NT2/D1 (cell line): ENCODE measurements around the gene QRFP.

ENCODE experiments used
- DNase-seq: peaks from one replicate; pipeline ENCODE4 v3.0.0-alpha.2; 2011; ENCODE audit warnings: low read depth, low spot score
- H3K27me3 ChIP-seq: 2 replicates; pipeline ENCODE4 v1.6.0; 2011; ENCODE audit warnings: mild to moderate bottlenecking; ENCODE audit not compliant: insufficient read length, insufficient read depth
- H3K36me3 ChIP-seq: 2 replicates; pipeline ENCODE4 v1.6.1; 2011; ENCODE audit warnings: mild to moderate bottlenecking, low read length, mixed read lengths; ENCODE audit not compliant: insufficient read depth, insufficient read length
- H3K4me1 ChIP-seq: 2 replicates; pipeline ENCODE4 v1.5.1; 2011; ENCODE audit not compliant: insufficient read depth, insufficient read length
- H3K4me3 ChIP-seq: 2 replicates; pipeline ENCODE4 v1.5.1; 2011; ENCODE audit warnings: low read depth; ENCODE audit not compliant: insufficient read length
- H3K9ac ChIP-seq: 2 replicates; pipeline ENCODE4 v1.6.0; 2011; ENCODE audit warnings: low read depth; ENCODE audit not compliant: insufficient read length
- H3K9me3 ChIP-seq: 2 replicates; pipeline ENCODE4 v1.5.1; 2011; ENCODE audit warnings: mild to moderate bottlenecking, low read length; ENCODE audit not compliant: insufficient read depth
- SUZ12 ChIP-seq: IDR thresholded peaks from 2 replicates; pipeline ENCODE4 v1.6.1; 2011; ENCODE audit not compliant: insufficient read length, insufficient read depth; ENCODE audit errors: extremely low read depth
- YY1 ChIP-seq: IDR thresholded peaks from 2 replicates; pipeline ENCODE4 v1.6.1; 2011; ENCODE audit not compliant: insufficient read length, insufficient read depth
- ZNF274 ChIP-seq: IDR thresholded peaks from 2 replicates; pipeline ENCODE4 v1.6.1; 2011; ENCODE audit warnings: mild to moderate bottlenecking, low read depth, low read length

The QRFP gene

DNA sequence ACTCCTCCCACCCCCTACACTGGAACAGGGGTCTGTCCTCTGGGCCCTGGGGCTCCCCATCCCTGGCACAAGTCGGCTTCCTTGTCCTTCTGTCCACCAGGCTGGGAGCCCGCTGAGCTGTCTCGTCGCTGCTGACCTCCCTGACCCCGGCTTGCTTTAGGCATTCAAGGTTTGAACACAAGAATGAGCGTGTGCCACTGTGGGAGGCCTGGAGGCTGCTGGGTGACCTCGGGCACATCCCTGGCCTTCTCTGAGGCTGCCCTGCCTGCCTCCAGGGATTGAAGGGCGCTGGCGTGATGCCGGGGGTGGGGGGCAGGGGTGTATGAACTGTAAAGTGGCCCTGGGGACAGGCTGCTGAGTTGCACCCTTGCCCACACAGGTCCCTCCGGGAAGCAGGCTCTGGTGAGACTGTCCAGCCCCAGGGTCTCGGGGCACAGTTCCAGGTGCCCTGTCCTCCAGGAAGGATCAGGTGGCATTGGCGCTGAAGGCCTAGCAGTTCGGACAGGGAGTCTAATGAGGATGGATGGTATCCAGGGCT lies 24.2 kb upstream of the QRFP start:
- Histone ChIP-seq H3K9me3 (no peaks in the 10 kb centered on the region), H3K4me1 (peaks cover 30% of the 10 kb centered on the region), H3K27me3 (no peaks in the 10 kb centered on the region), H3K4me3 (no peak overlapping the region), H3K36me3 (no peaks in the 10 kb centered on the region), H3K9ac (peak overlapping the region; percentile 22)
- TF ChIP-seq SUZ12 (no peak), ZNF274 (no peak), YY1 (no peak)
- no peak for DNase-seq

DNA sequence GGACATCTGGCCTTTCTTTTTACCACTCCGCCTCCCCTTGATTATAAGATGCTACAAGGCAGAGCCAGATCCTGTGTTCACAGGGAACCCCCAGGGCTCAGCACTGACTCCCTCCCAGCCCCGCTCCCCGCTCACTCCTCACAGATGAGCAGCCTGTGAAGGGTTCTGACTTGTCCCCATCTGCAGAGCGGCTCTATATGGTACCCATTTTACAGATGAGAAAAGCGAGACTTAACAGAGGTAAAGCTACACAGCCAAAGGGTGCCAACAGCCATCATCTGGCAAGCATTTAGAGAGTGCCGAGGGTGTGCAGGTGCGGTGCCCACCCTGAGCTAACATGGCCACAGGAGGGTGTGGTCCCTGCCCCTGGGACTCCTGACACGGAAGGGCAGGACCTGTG lies 23.6 kb upstream of the QRFP start:
- Histone ChIP-seq H3K36me3 (no peaks in the 10 kb centered on the region), H3K9me3 (no peaks in the 10 kb centered on the region), H3K4me1 (peaks cover 30% of the 10 kb centered on the region), H3K27me3 (no peaks in the 10 kb centered on the region), H3K4me3 (no peak overlapping the region), H3K9ac (no peak overlapping the region)
- TF ChIP-seq SUZ12 (no peak), YY1 (no peak), ZNF274 (no peak)
- no peak for DNase-seq

DNA sequence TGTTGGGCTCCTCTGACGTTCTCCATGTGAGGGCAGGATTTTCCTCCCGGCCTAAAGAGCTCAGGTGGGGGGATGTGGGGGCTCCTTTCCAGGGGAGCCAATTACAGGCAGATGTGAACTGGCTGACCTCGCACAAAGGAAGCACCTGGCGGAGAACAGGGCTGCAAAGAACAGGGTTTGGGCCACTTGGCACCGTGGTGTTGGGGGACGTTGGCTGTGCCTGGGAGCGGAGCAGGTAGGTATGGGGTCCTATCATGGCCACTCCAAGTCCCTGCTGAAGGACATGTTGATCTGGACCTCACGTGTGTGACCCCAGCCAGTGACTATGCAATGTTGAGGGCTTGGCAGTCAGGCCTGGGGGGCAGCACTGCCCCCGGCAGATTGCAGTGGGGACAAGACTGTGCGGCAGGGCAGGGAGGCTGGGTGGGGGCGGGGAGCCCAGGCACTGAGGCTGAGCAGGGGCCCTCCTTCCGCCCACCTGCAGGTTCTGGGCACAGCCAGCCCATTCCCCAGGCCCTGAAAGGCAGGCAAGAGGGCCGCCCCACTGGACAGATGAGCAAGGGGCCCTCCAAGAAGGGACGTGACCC lies 23.0 kb upstream of the QRFP start:
- H3K4me3 ChIP-seq, result no peak overlapping the region
- H3K36me3 ChIP-seq, result no peaks in the 10 kb centered on the region
- TF ChIP-seq ZNF274, result no peak
- TF ChIP-seq SUZ12, result no peak
- no peak for TF ChIP-seq YY1
- H3K9ac ChIP-seq, result no peak overlapping the region
- no peaks in the 10 kb centered on the region for H3K9me3 ChIP-seq
- no peak for DNase-seq
- H3K4me1 ChIP-seq, result peaks cover 33% of the 10 kb centered on the region
- no peaks in the 10 kb centered on the region for H3K27me3 ChIP-seq

DNA sequence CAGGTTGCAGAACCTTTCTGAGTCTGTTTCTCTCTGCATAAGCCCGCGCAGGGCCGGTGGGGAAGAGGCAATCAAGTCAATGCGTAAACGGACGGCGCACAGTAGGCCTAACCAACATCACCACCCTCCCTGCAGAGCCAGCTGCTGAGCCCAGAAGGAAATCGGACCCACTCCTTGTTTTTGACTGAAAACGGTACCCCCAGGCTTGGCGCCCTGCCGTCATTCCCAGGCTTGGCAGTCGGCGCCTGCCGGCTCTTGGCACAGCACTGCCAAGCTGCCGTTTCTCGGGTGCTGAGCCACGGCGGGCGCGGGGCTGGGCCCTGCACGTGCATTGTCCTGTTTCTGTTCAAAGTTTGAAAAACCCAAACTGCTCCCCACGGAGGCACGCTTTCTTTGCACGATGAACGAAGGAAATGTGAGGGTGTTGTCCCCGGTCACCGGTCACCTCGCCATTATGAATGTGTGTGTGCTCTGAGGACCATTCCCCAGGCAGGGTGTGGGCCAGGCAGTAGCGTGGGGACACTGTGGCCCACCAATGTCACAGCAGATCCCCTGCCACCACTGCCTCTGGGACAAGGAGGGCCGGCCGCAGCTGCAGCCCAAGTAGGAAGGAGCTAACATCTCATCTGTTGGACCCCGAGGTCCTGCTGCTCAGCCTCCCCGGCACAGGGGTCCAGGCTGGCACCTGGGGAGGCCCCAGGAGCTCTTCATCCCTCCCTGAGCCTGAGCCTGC lies 22.4 kb upstream of the QRFP start:
- DNase-seq, result no peak

DNA sequence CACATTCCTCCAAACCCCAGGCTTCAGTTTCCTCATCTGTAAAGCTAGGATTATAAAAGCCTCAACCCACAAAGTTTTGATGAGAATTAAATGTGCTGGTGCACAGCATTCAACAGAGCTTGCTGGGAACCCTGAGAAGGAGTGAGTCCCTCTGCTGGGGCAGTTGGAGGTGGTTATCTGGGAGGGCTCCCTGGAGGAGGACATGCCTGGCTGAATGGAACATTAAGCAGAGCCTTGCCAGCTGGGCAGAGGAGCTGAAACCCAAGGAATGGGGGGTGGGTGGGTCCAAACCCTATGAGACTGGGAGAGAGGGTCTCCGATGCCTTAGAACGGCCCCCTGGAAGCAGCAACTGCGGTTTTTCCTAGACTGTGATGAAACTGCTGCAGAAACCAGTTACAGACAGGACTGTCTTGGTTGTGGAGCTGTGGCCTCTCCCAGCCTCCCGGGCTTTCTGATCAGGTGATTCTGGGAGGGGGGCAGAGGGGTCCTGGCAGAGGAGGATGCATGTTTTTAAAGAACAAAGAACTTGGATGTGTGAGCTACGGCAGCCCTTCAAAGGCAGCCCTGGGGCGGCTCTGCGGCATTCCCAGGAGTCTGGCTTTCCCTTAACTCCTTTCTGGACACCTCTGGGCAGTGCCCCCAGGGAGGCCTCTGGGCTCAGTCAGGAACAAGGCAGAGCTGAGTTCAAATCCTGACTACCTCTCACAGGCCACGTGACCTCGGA lies 21.7 kb upstream of the QRFP start:
- H3K4me1 ChIP-seq, result peaks cover 45% of the 10 kb centered on the region
- no peaks in the 10 kb centered on the region for H3K27me3 ChIP-seq
- no peak for TF ChIP-seq ZNF274
- TF ChIP-seq SUZ12, result no peak
- no peak for TF ChIP-seq YY1
- no peak overlapping the region for H3K4me3 ChIP-seq
- no peaks in the 10 kb centered on the region for H3K36me3 ChIP-seq
- no peak for DNase-seq
- H3K9me3 ChIP-seq, result no peaks in the 10 kb centered on the region
- peak overlapping the region; percentile 15 for H3K9ac ChIP-seq

More for the DNA sequence above, 22.4 kb upstream of the QRFP start:
- TF ChIP-seq ZNF274 (no peak), SUZ12 (no peak), YY1 (no peak)
- H3K36me3 ChIP-seq, result no peaks in the 10 kb centered on the region
- H3K27me3 ChIP-seq, result no peaks in the 10 kb centered on the region
- H3K9me3 ChIP-seq, result no peaks in the 10 kb centered on the region
- no peak overlapping the region for H3K9ac ChIP-seq
- H3K4me3 ChIP-seq, result no peak overlapping the region
- peaks cover 38% of the 10 kb centered on the region for H3K4me1 ChIP-seq

DNA sequence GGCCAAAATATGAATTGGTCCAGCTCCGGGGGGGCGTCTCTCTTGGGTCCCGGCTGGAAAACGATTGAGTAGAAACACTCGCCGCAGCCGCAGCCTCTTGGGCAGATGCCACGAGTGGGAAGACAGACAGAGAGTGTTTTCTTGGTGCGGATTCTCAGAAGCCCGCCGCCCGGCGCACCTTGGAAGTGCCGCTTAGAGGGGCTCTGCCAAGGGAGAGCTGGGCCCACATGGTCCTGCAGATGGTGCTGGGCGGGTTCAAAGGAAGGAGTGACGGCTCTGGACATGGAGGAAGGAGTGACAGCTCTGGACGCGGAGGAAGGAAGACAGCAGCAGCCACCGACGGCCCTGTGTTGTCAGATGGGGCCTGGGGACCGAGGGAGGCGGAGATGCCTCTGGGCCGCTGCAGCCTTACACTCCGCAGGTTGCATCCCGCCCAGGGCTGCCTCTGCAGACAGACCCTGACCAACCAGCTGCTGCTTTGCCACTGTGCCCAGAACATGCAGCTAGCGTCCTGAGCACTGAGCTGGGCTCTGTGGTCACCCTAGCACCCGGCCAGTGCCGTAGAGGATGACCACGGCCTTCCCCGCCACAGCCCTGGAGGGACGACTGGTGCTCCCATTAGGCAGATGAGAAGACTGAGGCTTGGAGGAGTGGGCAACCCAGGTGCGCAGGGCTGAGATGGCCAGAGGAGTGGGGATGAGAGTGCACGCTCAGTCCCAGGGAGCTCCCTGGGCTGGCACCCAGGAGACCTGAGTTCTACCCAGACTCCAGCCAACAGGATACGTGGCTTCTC lies 20.8 kb upstream of the QRFP start:
- TF ChIP-seq SUZ12 (no peak), YY1 (no peak), ZNF274 (no peak)
- H3K9ac ChIP-seq, result peak overlapping the region; percentile 15
- H3K9me3 ChIP-seq, result no peaks in the 10 kb centered on the region
- H3K27me3 ChIP-seq, result no peaks in the 10 kb centered on the region
- no peaks in the 10 kb centered on the region for H3K36me3 ChIP-seq
- H3K4me1 ChIP-seq, result peaks cover 44% of the 10 kb centered on the region
- H3K4me3 ChIP-seq, result no peak overlapping the region
- DNase-seq, result no peak

DNA sequence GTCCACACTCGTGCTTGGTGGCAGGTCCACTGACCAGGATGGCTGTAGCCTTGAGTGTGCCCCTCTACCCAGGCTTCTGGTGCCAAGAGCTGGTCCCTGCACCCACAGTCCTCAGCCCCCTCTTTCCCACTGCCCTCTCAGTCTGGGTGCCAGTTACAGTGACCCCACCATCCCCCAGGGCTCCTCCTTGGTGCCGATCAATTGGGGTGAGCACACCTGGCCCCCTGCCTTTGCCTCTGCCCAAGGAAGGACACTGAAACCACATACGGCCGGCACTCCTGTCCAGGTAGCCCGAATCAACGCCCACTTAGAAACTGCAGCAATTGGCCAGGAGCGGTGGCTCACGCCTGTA lies 18.5 kb upstream of the QRFP start:
- H3K4me1 ChIP-seq, result peaks cover 42% of the 10 kb centered on the region
- no peaks in the 10 kb centered on the region for H3K36me3 ChIP-seq
- no peaks in the 10 kb centered on the region; the same call in 1 of the 2 replicates for H3K9me3 ChIP-seq
- DNase-seq, result no peak
- TF ChIP-seq SUZ12, result no peak
- peak overlapping the region; percentile 17 for H3K9ac ChIP-seq
- H3K4me3 ChIP-seq, result no peak overlapping the region
- H3K27me3 ChIP-seq, result no peaks in the 10 kb centered on the region
